ENCODE results near the gene KRT14.
"Not testable (repeated sequence)": the region's sequence is repeated elsewhere in the genome, so short reads cannot be mapped to it uniquely, and the experiment has no call there.

KRT14 gene

GRCh38 chr17:41586863-41587495 lies at the start of gene KRT14:
KRT14 (minus strand) TSS chr17:41586895; CDS start chr17:41586834, 61 bp downstream.
- DNase-seq = no peak

- no peak for DNase-seq
Measured at GRCh38 chr17:41635121-41636097, 48.7 kb upstream of the KRT14 start.

DNA sequence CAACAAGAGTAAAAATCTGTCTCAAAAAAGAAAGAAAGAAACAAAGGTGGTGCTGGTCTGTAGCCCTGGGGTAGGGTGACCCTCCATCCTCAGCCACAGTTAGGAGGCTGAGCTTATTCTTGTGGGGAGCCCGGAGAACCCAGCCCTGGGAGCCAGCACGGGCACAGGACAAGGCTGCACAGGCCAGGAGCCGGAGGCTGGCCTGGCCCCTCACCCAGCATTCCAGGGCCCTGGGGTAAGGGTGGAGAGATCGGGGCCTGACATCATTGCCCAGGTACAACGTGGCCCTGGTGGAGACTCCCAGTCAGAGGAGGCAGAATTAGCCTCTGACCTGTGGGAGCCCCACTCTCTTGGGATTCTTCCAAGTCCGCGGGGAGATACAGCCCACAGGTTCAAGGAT lies 47.9 kb upstream of the KRT14 start:
- DNase-seq = no peak

GRCh38 chr17:41633556-41634199 lies 47.0 kb upstream of the KRT14 start:
- DNase-seq = no peak

- DNase-seq = no peak
Measured at GRCh38 chr17:41632482-41633105, 45.9 kb upstream of the KRT14 start.

DNA sequence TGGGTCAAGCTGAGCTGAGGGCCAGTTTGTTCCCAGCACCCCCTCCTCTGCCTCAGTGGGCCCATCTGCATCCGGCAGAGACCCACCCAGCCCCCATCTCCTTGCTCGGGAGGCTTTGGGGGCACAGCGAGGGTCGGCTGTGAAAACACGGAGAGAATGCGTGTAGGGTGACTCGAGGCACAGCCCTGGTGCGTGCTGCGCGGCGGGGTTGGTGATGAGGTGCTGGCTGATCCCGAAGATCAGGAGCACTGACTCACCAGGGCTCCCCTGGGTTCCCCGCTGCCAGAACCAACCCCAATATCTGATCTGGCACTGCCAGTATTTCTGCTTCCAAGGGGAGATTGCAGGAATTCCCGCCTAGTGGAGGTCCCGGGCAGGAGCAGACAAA lies 45.2 kb upstream of the KRT14 start:
- no peak for DNase-seq

- DNase-seq = no peak
Measured at GRCh38 chr17:41631025-41631897, 44.6 kb upstream of the KRT14 start.

GRCh38 chr17:41629826-41630670 lies 43.4 kb upstream of the KRT14 start:
- no peak for DNase-seq

DNA sequence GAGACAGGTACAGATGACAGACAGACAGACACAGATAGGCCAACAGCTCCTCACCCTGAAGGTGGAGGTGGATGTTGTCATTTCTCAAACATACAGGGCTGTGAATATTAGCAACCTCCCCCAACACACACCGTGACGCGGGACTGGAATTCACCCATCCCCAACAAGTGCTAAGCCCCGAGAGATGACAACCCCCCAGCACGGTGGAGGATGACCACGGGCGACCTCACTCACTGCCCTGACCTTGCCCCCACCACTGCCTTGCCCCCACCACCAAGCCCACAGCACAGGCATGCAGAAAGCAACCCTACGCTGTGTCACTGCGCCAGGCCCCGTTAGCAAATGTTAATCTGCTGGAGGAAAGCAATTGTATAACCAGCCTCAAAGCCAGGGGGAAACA lies 42.6 kb upstream of the KRT14 start:
- DNase-seq = no peak

- DNase-seq = not testable (repeated sequence)
Measured at GRCh38 chr17:41628621-41629255, 42.0 kb upstream of the KRT14 start.

GRCh38 chr17:41628073-41628370 lies 41.3 kb upstream of the KRT14 start:
- not testable (repeated sequence) for DNase-seq

- no peak for DNase-seq
Measured at GRCh38 chr17:41627316-41628072, 40.8 kb upstream of the KRT14 start.

GRCh38 chr17:41626914-41627295 lies 40.2 kb upstream of the KRT14 start:
- DNase-seq = not testable (repeated sequence)

DNA sequence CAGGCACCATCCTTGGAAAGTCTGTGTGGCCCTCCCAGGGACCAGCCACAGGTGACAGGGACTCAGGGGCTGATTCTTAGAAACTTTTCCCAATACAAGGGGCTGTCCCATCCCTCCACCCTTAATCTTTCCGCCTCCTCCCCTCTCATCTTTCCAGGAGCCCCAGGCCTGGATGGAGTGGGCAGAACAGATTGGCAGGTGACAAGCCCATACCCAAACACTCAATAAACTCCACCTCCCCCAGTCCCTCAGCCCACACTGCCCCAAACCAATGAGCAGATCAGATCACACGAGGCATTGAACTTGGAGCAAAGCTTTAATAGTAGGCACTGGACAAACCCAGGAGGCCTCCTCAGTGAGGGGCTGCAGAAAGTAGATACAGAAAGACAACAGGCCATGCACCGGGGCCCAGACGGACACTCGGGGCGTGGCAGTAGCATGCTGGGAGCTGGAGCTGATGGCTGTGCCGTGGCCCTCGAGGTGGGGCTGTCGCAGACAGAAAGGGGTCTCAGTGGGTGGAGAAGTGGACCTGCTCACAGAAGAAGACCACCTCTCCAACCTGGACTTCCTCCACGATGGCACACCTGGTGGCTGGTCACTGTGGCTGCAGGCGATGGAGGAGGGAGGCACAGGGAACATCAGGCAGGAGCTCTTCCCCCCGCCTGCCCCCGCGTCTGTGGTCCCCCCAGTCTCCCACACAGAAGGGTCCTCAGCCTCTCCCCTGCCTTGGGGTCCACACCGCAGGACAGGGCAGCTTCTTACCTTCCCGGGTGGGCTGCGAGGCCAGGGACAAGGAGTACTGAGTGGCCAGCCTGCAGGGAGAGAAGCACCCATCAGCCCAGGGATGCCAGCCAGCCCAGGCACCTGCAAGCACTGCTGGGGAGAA lies 39.6 kb upstream of the KRT14 start:
- not testable (repeated sequence) for DNase-seq

- DNase-seq = no peak
Measured at GRCh38 chr17:41625602-41626001, 38.9 kb upstream of the KRT14 start.

DNA sequence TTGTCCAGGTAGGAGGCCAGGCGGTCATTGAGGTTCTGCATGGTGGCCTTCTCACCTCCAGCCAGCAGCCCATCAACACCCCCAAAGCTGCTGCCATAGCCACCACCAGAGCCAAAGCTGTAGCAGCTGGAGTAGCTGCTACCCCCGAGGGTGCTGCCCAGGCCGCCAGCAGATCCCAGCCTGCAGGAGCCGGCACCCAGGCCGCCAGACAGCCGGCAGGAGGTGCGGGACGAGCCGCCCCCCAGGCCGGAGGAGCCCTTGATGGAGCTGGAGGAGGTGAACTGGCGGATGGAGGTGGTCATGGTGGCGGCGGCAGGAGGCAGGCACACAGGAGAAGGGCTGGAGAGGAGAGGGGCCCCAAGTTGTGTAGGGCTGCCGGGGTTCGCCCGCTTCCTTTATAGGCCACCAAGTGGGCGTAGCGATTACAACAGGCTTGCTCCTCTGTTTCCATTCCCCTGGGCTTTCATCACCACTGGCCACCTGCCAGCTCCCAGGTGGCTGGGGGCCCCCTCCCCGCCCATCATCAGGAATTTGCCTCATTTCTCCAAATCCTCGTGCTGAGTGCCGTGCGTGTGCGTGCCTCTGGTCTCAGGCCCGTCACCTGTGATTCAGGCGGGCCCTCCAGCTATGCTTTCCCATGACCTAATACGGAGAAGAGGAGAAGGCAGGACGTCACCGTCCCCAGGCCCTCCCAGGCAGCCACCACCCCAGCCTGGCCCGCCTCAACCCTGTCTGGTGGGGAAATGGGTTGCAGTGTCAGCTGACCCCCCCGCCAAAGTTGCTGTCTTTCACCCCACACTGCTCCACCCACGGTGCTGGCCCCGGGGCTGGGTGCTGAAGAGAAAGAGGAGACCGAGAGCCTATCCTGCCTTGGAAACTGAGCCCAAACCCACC lies 37.8 kb upstream of the KRT14 start, which contains the start of gene KRT17:
Gene KRT17, minus strand, starts transcription at position 368 of the 894 bp plus-strand sequence. Its CDS starts 66 bp downstream, at position 302.
- peak; percentile 10 for DNase-seq

DNA sequence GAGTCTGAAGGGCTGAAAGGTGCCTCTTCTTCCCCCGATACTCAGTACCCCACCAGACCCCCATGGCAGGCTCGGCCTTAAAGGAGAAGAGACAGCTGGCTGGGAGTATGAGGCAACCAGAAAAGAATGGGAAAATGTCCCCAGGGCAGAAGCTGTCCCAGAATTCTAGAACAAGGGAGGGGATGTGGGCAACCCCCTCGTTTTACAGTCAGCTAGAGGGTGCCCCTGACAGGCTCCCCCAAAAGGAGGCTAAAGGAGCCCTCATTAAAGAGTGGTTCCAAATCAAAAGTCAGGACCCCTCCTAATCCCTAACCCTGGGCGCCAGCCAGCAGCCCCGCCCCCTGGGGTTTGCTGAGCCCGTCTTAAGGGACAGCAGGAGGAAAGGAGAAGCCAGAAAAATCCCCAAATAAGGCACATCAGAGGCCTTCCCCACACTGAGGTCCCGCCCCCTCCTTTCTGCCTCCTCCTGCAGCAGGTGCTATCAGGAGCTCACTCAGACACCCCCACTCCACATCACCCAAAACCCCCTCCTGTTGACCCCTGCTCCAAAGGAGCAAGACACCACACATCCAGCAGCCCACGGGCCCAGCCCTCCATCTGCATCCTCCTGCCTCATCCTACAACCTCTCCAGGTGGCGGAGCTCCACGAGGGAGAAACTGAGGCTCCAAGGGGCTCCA lies 36.6 kb upstream of the KRT14 start:
- not testable (repeated sequence) for DNase-seq

Data from NCI-H1436 (cell line).